Adrenal gland (tissue), 5 donors: ENCODE measurements around the gene PSMA5.

ENCODE experiments used
- CTCF ChIP-seq, 6 experiments: fragments of 450-650 bp in 4 of 6; fragments of 200-600 bp in 2 of 6; sonication (generic) in 1 of 6; IDR thresholded peaks; 1 replicate in 5 of 6; 2 replicates in 1 of 6; pipeline versions ENCODE4 v1.5.1 to v1.8.0; 2016 to 2021; ENCODE audit warnings: antibody characterized with exemption in 6 of 6, mild to moderate bottlenecking in 2 of 6, moderate library complexity in 1 of 6
- POLR2A ChIP-seq, 2 donors: fragments of 450-650 bp; IDR thresholded peaks; one replicate each; pipeline ENCODE4 v1.6.1; 2017; ENCODE audit warnings: antibody characterized with exemption in 2 of 2, mild to moderate bottlenecking in 2 of 2, moderate library complexity in 1 of 2
- donor health status: DM: no; HTN: no; CAD: no.

- TF ChIP-seq CTCF (IDR thresholded peaks at IDR 0.05) (peak; percentile 40 to 90 (median 78)), POLR2A (IDR thresholded peaks at IDR 0.05) (no peak)
Measured at GRCh38 chr1:109399326-109399957, 26.8 kb downstream of the PSMA5 start.
